Measurements from ENCODE around the gene AGTR2. TPM values are rescaled to one million over a fixed set of nuclear protein-coding genes. Genes with fewer than 3 reads are reported as not detected.

Gene AGTR2
- polyA plus RNA-seq, 2 of the 4 experiments (the other 2 are of a cell fraction) = not detected

DNA sequence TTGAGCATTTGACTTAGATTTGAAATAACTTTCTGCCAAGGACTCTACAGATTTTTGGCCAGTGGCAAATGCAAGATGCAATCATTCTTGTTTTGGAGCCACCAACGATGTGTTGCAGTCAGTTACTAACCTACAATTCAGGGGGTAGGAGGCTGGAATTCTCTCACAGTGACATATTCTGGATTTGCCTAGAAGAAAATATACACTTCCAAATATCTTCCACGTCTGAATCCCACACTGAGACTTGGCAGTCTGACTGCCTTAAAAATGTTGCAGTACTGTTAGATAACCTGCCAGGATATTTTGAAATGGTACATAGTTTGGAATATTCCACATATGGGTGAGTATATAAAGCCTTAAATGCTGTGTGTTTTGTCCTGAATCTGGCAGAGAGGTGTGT, 27.6 kb upstream of the AGTR2 start:
- Histone ChIP-seq H3K4me2 (no peak overlapping the region), H3K4me3 (no peak overlapping the region), H3K27ac (no peak overlapping the region), H3K9me3 (no peaks in the 10 kb centered on the region), H3K4me1 (no peaks in the 10 kb centered on the region)
- ChIA-PET POLR2A (no interaction called here), CTCF (no interaction called here)
- FAIRE-seq (no peak), DNase-seq (ENCODE audit: low read depth in 1 of 2, low spot score in 1 of 2) (no peak), ATAC-seq (no peak)
- 0% methylated on average over 2 of the region's 2 CpGs for WGBS (ENCODE audit: missing lambda C conversion rate)
- TF ChIP-seq MAFK (IDR thresholded peaks at IDR 0.05; ENCODE audit: partially characterized antibody) = no peak

DNA sequence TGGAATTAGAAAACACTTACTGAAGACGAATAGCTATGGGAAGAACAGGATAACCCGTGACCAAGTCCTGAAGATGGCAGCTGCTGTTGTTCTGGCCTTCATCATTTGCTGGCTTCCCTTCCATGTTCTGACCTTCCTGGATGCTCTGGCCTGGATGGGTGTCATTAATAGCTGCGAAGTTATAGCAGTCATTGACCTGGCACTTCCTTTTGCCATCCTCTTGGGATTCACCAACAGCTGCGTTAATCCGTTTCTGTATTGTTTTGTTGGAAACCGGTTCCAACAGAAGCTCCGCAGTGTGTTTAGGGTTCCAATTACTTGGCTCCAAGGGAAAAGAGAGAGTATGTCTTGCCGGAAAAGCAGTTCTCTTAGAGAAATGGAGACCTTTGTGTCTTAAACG, 2.4 kb downstream of the AGTR2 start:
- no peak for ATAC-seq
- Histone ChIP-seq H3K4me2 (no peak overlapping the region), H3K4me1 (no peaks in the 10 kb centered on the region), H3K27ac (no peak overlapping the region), H3K9me3 (no peaks in the 10 kb centered on the region), H3K4me3 (no peak overlapping the region)
- ChIA-PET POLR2A (no interaction called here), CTCF (no interaction called here)
- no peak for FAIRE-seq
- TF ChIP-seq NPAS2 (CRISPR knock-in tag; IDR thresholded peaks at IDR 0.05; ENCODE audit: borderline replicate concordance) = no peak
- DNase-seq (ENCODE audit: low read depth in 1 of 2, low spot score in 1 of 2) = no peak
- 39% methylated on average over 9 of the region's 9 CpGs for WGBS (ENCODE audit: missing lambda C conversion rate)

DNA sequence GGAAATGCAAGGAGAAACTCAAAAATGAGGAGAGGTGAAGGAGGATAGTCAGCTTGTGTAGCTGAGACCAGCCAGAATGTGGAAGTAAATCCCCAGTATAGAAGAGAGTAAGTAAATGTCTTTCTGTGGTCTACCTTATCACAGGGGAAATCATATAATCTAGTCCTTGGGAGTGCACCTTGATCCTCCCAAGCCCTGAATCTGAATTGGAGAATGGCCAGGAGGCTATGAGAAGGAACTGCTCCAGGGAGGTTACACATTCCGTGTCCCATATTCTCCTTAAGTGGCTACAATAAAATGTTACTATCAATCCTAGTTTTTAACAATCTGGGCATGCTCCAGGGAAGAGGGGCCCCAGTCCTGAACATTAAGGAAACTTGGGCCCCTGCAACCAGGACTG, 10.8 kb downstream of the AGTR2 start:
- H3K9me3 ChIP-seq = no peaks in the 10 kb centered on the region
- no peak for DNase-seq (ENCODE audit: low read depth in 1 of 2, low spot score in 1 of 2)
- CTCF ChIA-PET = no interaction called here
- FAIRE-seq = no peak
- no peak for ATAC-seq
- no peak for TF ChIP-seq EHMT2 (IDR thresholded peaks at IDR 0.05; ENCODE audit: low read depth)
- no peak for TF ChIP-seq ZFP36 (IDR thresholded peaks at IDR 0.05; ENCODE audit: borderline replicate concordance, partially characterized antibody)
- TF ChIP-seq CHD4 (IDR thresholded peaks at IDR 0.05; ENCODE audit: borderline replicate concordance) = no peak
- no peak for TF ChIP-seq HOXB13 (CRISPR knock-in tag; IDR thresholded peaks at IDR 0.05; ENCODE audit: low read depth)
- no peak for TF ChIP-seq CHD2 (IDR thresholded peaks at IDR 0.05; ENCODE audit: low read length, partially characterized antibody)
- TF ChIP-seq GATA3 (IDR thresholded peaks at IDR 0.05; ENCODE audit: borderline replicate concordance) = no peak
- no peak for TF ChIP-seq CEBPB (IDR thresholded peaks at IDR 0.05)
- TF ChIP-seq EHF (CRISPR knock-in tag; IDR thresholded peaks at IDR 0.05) = no peak
- TF ChIP-seq CBX2 (IDR thresholded peaks at IDR 0.05; ENCODE audit: borderline replicate concordance, low read depth) = no peak
- TF ChIP-seq, protein P1, sequence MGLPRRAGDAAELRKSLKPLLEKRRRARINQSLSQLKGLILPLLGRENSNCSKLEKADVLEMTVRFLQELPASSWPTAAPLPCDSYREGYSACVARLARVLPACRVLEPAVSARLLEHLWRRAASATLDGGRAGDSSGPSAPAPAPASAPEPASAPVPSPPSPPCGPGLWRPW (IDR thresholded peaks at IDR 0.05) = no peak
- no peak for TF ChIP-seq PHF8 (IDR thresholded peaks at IDR 0.05; ENCODE audit: borderline replicate concordance, low read depth)
- no peak for TF ChIP-seq JUN (IDR thresholded peaks at IDR 0.05)
- TF ChIP-seq HOXA7 (CRISPR knock-in tag; IDR thresholded peaks at IDR 0.05) = no peak
- TF ChIP-seq MAFK (IDR thresholded peaks at IDR 0.05; ENCODE audit: partially characterized antibody) = no peak
- no peak for TF ChIP-seq NPAS2 (CRISPR knock-in tag; IDR thresholded peaks at IDR 0.05; ENCODE audit: borderline replicate concordance)
- TF ChIP-seq MAZ (IDR thresholded peaks at IDR 0.05; ENCODE audit: borderline replicate concordance, low read depth, low read length) = no peak
- TF ChIP-seq SREBF2 (IDR thresholded peaks at IDR 0.05) = no peak
- TF ChIP-seq MYC (IDR thresholded peaks at IDR 0.05; ENCODE audit: borderline replicate concordance, low read length) = no peak
- TF ChIP-seq HDAC2 (IDR thresholded peaks at IDR 0.05) = no peak
- TF ChIP-seq, protein P2, sequence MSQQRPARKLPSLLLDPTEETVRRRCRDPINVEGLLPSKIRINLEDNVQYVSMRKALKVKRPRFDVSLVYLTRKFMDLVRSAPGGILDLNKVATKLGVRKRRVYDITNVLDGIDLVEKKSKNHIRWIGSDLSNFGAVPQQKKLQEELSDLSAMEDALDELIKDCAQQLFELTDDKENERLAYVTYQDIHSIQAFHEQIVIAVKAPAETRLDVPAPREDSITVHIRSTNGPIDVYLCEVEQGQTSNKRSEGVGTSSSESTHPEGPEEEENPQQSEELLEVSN (IDR thresholded peaks at IDR 0.05; ENCODE audit: borderline replicate concordance, low read depth) = no peak
- H3K4me1 ChIP-seq = no peaks in the 10 kb centered on the region
- 14% methylated on average over 1 of the region's 1 CpG for WGBS (ENCODE audit: missing lambda C conversion rate)
- H3K27ac ChIP-seq = no peak overlapping the region
- no peak overlapping the region for H3K4me3 ChIP-seq
- no peak overlapping the region for H3K4me2 ChIP-seq
- POLR2A ChIA-PET = no interaction called here

DNA sequence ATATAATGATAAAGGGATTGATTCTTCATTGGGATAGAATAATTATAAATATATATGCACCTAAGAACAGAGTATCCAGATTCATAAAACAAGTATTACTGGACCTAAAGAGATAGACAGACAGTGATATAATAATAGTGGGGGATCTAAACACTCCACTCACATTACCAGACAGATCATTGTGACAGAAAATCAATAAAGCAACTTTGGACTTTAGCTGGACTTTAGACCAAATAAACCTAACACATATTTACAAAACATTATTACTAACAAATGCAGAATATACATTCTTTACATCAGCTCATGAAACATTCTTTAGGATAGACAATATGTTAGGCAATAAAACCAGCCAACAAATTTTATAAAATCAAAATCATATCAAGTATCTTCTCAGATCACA, 14.6 kb downstream of the AGTR2 start:
- H3K4me2 ChIP-seq = no peak overlapping the region
- POLR2A ChIA-PET = no interaction called here

More for the DNA sequence above, 14.6 kb downstream of the AGTR2 start:
- H3K9me3 ChIP-seq = no peaks in the 10 kb centered on the region
- CTCF ChIA-PET = no interaction called here
- no peak overlapping the region for H3K4me3 ChIP-seq
- H3K4me1 ChIP-seq = no peaks in the 10 kb centered on the region
- H3K27ac ChIP-seq = no peak overlapping the region
- no peak for ATAC-seq
- no peak for DNase-seq (ENCODE audit: low read depth in 1 of 2, low spot score in 1 of 2)
- FAIRE-seq = peak; percentile 23
- TF ChIP-seq, protein P2 (IDR thresholded peaks at IDR 0.05; ENCODE audit: borderline replicate concordance, low read depth) = no peak
- no peak for TF ChIP-seq GATA3 (IDR thresholded peaks at IDR 0.05; ENCODE audit: borderline replicate concordance)
- no peak for TF ChIP-seq TFCP2L1 (CRISPR knock-in tag; IDR thresholded peaks at IDR 0.05)
- TF ChIP-seq NR3C1 (IDR thresholded peaks at IDR 0.05) = no peak
